ENCODE measurements around the gene PHOX2A.

PHOX2A gene

GRCh38 chr11:72280726-72281315 lies 36.8 kb upstream of the PHOX2A start:
- no peaks in the 10 kb centered on the region for H3K9me3 ChIP-seq (ENCODE audit: control insufficient read depth, insufficient read depth, low read depth, low read length)
- H3K36me3 ChIP-seq (ENCODE audit: control insufficient read depth in 2 of 2, insufficient read depth in 1 of 2, low read length in 2 of 2): no peaks in the 10 kb centered on the region
- CTCF ChIA-PET: interaction anchor here (1.0 kb wide), 1 partner anchor 152 kb away, joined by 3 read pairs; no protein-coding TSS in a partner anchor
- no peaks in the 10 kb centered on the region for H3K4me1 ChIP-seq (ENCODE audit: control insufficient read depth, insufficient read depth, low read length)
- POLR2A ChIA-PET: no interaction called here
- H3K27ac ChIP-seq (ENCODE audit: extremely low read depth, low read depth, low read length): no peak overlapping the region
- no peak for TF ChIP-seq HOXA7 (CRISPR knock-in tag; IDR thresholded peaks at IDR 0.05; ENCODE audit: borderline replicate concordance)
- TF ChIP-seq KLF8 (tag by site-specific recombination; IDR thresholded peaks at IDR 0.05): no peak
- TF ChIP-seq KLF10 (tag by site-specific recombination; IDR thresholded peaks at IDR 0.05): no peak
- TF ChIP-seq ZNF132 (tag by site-specific recombination; IDR thresholded peaks at IDR 0.05; ENCODE audit: borderline replicate concordance): no peak
- no peak for TF ChIP-seq ZFP3 (tag by site-specific recombination; IDR thresholded peaks at IDR 0.05; ENCODE audit: low read depth)
- no peak for TF ChIP-seq RBAK (tag by site-specific recombination; IDR thresholded peaks at IDR 0.05)
- no peak for TF ChIP-seq SP3 (tag by site-specific recombination; IDR thresholded peaks at IDR 0.05)
- TF ChIP-seq PRDM10 (tag by site-specific recombination; IDR thresholded peaks at IDR 0.05): no peak
- no peak for TF ChIP-seq SP2 (tag by site-specific recombination; IDR thresholded peaks at IDR 0.05)
- no peak for TF ChIP-seq ZSCAN18 (tag by site-specific recombination; IDR thresholded peaks at IDR 0.05)
- TF ChIP-seq ZNF18 (tag by site-specific recombination; IDR thresholded peaks at IDR 0.05): no peak
- TF ChIP-seq ZNF366 (tag by site-specific recombination; conservative IDR thresholded peaks at IDR 0.05): no peak
- H3K4me3 ChIP-seq (ENCODE audit: low read depth, low read length): no peak overlapping the region

- no peaks in the 10 kb centered on the region for H3K4me1 ChIP-seq (ENCODE audit: control insufficient read depth, insufficient read depth, low read length)
- POLR2A ChIA-PET: no interaction called here
- no peaks in the 10 kb centered on the region for H3K36me3 ChIP-seq (ENCODE audit: control insufficient read depth in 2 of 2, insufficient read depth in 1 of 2, low read length in 2 of 2)
- no peak overlapping the region for H3K4me3 ChIP-seq (ENCODE audit: low read depth, low read length)
- H3K9me3 ChIP-seq (ENCODE audit: control insufficient read depth, insufficient read depth, low read depth, low read length): no peaks in the 10 kb centered on the region
- H3K27ac ChIP-seq (ENCODE audit: extremely low read depth, low read depth, low read length): no peak overlapping the region
- TF ChIP-seq ZNF561 (tag by site-specific recombination; IDR thresholded peaks at IDR 0.05; ENCODE audit: borderline replicate concordance) (no peak), ZNF239 (tag by site-specific recombination; IDR thresholded peaks at IDR 0.05) (no peak), SCRT1 (tag by site-specific recombination; IDR thresholded peaks at IDR 0.05; ENCODE audit: borderline replicate concordance) (no peak), EGR2 (tag by site-specific recombination; IDR thresholded peaks at IDR 0.05; ENCODE audit: low read depth) (no peak), GLI4 (tag by site-specific recombination; IDR thresholded peaks at IDR 0.05) (no peak), ZNF155 (tag by site-specific recombination; IDR thresholded peaks at IDR 0.05) (no peak), ZSCAN30 (tag by site-specific recombination; IDR thresholded peaks at IDR 0.05) (no peak), HOXC10 (CRISPR knock-in tag; IDR thresholded peaks at IDR 0.05) (no peak), ZNF792 (tag by site-specific recombination; IDR thresholded peaks at IDR 0.05) (no peak), ZNF600 (tag by site-specific recombination; IDR thresholded peaks at IDR 0.05) (no peak), ZNF677 (tag by site-specific recombination; IDR thresholded peaks at IDR 0.05) (no peak), ZNF548 (tag by site-specific recombination; IDR thresholded peaks at IDR 0.05) (no peak), HOXD13 (CRISPR knock-in tag; IDR thresholded peaks at IDR 0.05; ENCODE audit: borderline replicate concordance) (no peak), ZNF785 (tag by site-specific recombination; IDR thresholded peaks at IDR 0.05) (no peak), ZNF473 (tag by site-specific recombination; IDR thresholded peaks at IDR 0.05) (no peak)
- CTCF ChIA-PET: interaction anchor here (0.6 kb wide), 1 partner anchor 137 kb away, joined by 4 read pairs; no protein-coding TSS in a partner anchor
These were observed 36.1 kb upstream of the PHOX2A start for GRCh38 chr11:72280037-72280436.

Data from HEK293 (cell line).